HepG2 (cell line): Measurements from ENCODE around the gene GPR39.

ENCODE experiments used
- POLR2A ChIP-seq, 2 experiments: IDR thresholded peaks; 2 replicates each; pipeline ENCODE4 v1.6.1; 2011; ENCODE audit warnings: low read depth in 2 of 2, low read length in 2 of 2, mild to moderate bottlenecking in 1 of 2, moderate library complexity in 1 of 2; ENCODE audit not compliant: insufficient read depth in 1 of 2
- POLR2AphosphoS2 ChIP-seq: IDR thresholded peaks from 2 replicates; pipeline ENCODE4 v1.6.1; 2011; ENCODE audit warnings: low read depth, low read length, improper control_type of control experiment
- TRIM24 ChIP-seq: sonication (generic); formaldehyde crosslinking; IDR thresholded peaks from 2 replicates; pipeline ENCODE4 v1.8.0; 2022; ENCODE audit warnings: mild to moderate bottlenecking, missing genetic modification reagents
- ZNF18 ChIP-seq: sonication (generic); formaldehyde crosslinking; IDR thresholded peaks from 2 replicates; pipeline ENCODE4 v1.8.0; 2022; ENCODE audit warnings: mild to moderate bottlenecking, missing genetic modification reagents; ENCODE audit not compliant: insufficient replicate concordance
- ZNF800 ChIP-seq: sonication (generic); formaldehyde crosslinking; IDR thresholded peaks from 2 replicates; pipeline ENCODE4 v1.4.0; 2020; ENCODE audit warnings: missing genetic modification reagents

- TF ChIP-seq POLR2A (IDR thresholded peaks at IDR 0.05; ENCODE audit: insufficient read depth in 1 of 2, low read depth in 2 of 2, low read length in 2 of 2) = no peak
- no peak for TF ChIP-seq TRIM24 (CRISPR knock-in tag)
- no peak for TF ChIP-seq ZNF18 (CRISPR knock-in tag)
- TF ChIP-seq ZNF800 (CRISPR knock-in tag) = no peak
- TF ChIP-seq POLR2AphosphoS2 = no peak
These were observed 25.2 kb upstream of the GPR39 start for GRCh38 chr2:132391378-132391777.
